H54 (cell line): ENCODE results near the gene ADAM22.
"Not testable (repeated sequence)": the region's sequence is repeated elsewhere in the genome, so short reads cannot be mapped to it uniquely, and the experiment has no call there.

Source experiments
- DNase-seq: peaks from one replicate; pipeline ENCODE4 v3.0.0; 2011; ENCODE audit warnings: low spot score, mixed read lengths; ENCODE audit not compliant: insufficient read length
- FAIRE-seq: peaks from 3 replicates; lab custom pipeline; 2011; peaks lifted over from hg19 to GRCh38; lab: Jason Lieb, UNC
- POLR2A ChIP-seq: IDR thresholded peaks from 2 replicates; pipeline ENCODE4 v1.6.1; 2011; ENCODE audit warnings: low read depth, mild to moderate bottlenecking, low read length

ADAM22 gene, protein sequence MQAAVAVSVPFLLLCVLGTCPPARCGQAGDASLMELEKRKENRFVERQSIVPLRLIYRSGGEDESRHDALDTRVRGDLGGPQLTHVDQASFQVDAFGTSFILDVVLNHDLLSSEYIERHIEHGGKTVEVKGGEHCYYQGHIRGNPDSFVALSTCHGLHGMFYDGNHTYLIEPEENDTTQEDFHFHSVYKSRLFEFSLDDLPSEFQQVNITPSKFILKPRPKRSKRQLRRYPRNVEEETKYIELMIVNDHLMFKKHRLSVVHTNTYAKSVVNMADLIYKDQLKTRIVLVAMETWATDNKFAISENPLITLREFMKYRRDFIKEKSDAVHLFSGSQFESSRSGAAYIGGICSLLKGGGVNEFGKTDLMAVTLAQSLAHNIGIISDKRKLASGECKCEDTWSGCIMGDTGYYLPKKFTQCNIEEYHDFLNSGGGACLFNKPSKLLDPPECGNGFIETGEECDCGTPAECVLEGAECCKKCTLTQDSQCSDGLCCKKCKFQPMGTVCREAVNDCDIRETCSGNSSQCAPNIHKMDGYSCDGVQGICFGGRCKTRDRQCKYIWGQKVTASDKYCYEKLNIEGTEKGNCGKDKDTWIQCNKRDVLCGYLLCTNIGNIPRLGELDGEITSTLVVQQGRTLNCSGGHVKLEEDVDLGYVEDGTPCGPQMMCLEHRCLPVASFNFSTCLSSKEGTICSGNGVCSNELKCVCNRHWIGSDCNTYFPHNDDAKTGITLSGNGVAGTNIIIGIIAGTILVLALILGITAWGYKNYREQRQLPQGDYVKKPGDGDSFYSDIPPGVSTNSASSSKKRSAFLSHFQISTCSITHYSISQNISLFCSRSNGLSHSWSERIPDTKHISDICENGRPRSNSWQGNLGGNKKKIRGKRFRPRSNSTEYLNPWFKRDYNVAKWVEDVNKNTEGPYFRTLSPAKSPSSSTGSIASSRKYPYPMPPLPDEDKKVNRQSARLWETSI

DNA sequence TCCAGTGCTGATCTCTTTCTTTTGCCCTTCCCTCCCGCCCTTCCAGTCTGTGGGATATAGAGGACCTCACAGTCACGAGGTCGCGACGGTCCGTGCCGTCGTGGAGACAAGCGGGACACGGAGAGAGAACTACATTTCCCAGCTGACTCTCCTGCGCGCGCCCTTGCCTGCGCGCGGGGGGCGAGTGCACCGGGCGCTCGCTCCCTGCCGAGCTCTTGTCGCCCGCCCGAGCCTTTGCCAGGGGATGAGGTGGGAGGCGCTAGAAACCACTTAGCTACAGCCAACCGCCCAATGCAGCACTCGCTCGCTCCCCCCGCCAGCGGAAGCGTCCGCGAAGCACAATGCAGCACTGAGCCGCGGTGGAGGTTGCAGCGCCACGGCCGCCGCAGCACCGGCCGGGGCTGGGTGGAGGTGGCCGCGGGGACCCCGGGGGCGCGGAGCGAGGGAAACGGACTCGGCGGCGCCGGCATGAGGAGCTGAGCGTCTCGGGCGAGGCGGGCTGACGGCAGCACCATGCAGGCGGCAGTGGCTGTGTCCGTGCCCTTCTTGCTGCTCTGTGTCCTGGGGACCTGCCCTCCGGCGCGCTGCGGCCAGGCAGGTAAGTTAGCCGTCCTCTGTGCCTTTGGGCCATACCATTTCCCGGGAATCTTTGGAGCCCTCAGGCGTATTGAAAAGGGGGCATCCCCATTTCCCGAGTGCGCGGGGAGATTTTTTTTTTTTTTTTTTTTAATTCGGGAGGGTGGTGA is at the start of gene ADAM22:
Gene ADAM22 (plus strand): TSS at position 299 of the 746 bp plus-strand sequence. CDS start 215 bp downstream, at position 514.
- peak; percentile 75 for DNase-seq
- peak; percentile 50 for FAIRE-seq

DNA sequence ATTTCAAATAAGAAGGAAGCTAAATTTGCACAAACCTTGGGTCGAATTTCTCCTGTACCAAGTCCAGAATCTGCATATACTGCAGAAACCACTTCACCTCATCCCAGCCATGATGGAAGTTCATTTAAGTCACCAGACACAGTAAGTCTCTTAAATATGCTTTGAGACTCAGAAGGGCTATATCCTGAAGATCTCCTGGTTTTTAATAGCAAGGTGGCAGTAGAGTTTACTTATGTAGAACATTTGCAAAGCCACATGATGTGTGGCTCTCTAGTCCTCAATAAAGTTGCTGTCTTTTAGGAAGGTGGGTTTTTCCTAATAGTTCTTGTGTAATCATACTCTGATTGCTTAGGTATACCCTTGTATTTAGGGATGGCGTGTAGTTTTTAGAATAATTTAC is 49.0 kb upstream of the ADAM22 start:
- DNase-seq (no peak), FAIRE-seq (no peak)
- TF ChIP-seq POLR2A: no peak

More for the DNA sequence above, at the start of gene ADAM22:
- TF ChIP-seq POLR2A: peak; percentile 57

DNA sequence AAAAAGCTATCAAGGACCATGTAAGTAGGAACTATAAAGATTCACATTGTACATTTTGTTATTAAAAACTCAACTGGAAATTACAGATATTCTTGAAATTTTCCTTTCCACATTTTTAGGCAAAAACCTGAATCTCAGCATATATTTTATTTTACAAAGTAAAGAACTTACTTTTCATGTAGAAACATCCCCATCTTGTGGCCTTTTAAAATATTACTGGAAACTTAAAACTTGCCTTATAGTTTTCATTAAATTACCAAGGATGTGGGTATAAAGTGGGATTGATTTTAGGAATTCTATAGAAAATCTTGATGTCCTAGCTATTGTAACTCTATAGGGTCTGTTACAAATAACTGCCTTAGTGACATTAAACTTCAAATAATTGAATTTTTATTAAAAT is 47.2 kb upstream of the ADAM22 start:
- DNase-seq (no peak), FAIRE-seq (no peak)
- no peak for TF ChIP-seq POLR2A

DNA sequence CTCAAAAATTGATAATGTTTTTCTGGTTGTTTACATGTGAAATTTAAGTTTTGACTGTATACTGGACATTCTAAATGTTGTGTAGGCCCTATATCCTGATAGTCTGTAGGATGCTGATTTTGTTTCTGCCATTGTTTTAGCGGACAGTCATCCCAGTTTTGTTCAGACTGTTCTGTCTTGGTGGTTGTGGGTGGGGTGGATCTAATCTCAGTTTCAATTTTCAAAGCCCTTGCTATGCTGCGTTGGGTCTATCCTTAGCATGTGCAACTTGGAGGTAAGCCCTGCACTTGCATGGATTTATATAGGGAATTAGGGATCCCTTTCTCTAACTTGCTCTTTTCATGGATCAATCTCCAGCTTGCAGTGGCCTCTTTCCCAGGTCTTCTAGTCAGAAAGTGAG is 38.7 kb upstream of the ADAM22 start:
- FAIRE-seq: no peak
- no peak for DNase-seq

DNA sequence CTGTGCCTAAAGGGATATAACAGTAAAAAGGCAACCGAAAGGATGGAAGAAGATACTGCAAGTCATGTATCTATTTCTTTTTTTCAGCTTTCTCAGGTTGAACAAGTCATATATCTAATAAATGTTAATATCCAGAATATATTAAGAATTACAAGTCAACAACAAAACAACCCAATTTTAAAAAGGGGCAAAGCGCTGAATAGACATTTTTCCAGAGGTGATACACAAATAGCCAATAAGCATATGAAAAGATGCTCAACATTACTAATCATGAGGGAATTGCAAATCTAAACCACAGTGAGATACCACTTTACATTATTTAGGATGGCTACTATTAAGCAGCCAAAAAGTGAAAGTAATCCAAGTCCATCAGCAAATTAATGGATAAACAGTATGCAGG is 34.8 kb upstream of the ADAM22 start:
- FAIRE-seq: no peak
- TF ChIP-seq POLR2A: no peak
- no peak for DNase-seq

More for the DNA sequence above, 38.7 kb upstream of the ADAM22 start:
- no peak for TF ChIP-seq POLR2A

DNA sequence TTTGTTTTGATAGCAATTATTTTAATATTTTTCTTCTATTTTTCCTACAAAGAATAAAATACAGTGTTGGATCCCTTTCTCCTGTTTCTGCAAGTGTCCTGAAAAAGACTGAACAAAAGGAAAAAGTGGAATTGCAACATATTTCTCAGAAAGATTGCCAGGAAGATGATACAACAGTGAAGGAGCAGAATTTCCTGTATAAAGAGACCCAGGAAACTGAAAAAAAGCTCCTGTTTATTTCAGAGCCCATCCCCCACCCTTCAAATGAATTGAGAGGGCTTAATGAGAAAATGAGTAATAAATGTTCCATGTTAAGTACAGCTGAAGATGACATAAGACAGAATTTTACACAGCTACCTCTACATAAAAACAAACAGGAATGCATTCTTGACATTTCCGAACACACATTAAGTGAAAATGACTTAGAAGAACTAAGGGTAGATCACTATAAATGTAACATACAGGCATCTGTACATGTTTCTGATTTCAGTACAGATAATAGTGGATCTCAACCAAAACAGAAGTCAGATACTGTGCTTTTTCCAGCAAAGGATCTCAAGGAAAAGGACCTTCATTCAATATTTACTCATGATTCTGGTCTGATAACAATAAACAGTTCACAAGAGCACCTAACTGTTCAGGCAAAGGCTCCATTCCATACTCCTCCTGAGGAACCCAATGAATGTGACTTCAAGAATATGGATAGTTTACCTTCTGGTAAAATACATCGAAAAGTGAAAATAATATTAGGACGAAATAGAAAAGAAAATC is 26.7 kb upstream of the ADAM22 start:
- peak; percentile 48 for FAIRE-seq

DNA sequence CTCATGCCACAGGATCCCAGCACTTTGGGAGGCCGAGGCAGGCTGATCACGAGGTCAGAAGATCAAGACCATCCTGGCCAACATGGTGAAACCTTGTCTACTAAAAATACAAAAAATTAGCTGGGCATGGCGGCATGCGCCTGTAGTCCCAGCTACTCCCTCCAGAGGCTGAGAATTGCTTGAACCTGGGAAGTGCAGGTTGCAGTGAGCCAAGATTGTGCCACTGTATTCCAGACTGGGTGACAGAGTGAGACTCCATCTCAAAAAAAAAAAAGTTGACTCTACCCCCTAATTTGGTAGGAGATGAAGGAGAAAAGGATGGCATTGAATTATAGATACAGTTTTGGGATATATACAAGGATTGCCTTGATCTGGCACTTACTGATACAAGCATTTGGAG is 25.2 kb upstream of the ADAM22 start:
- not testable (repeated sequence) for FAIRE-seq, DNase-seq

More for the DNA sequence above, 26.7 kb upstream of the ADAM22 start:
- DNase-seq: not testable (repeated sequence)

DNA sequence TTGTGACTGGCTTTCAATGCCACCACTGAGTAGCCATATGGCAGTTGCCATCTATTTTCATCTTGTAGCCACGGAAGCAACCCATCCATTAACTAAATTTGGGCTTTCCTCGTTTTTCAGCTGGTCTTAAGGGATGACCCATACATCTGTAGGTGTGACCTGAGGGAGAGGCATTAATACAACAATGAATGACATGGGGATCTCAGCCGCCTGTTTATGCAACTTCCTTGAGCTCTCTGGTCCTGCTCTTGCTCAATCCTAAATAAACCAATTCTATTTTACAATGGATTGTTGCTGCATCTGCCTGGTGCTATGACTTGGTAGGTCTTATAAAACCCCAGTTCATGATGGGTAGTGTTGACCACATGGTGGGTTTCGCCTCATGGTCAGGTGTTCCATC is 21.9 kb upstream of the ADAM22 start:
- no peak for TF ChIP-seq POLR2A
- DNase-seq: no peak
- no peak for FAIRE-seq

DNA sequence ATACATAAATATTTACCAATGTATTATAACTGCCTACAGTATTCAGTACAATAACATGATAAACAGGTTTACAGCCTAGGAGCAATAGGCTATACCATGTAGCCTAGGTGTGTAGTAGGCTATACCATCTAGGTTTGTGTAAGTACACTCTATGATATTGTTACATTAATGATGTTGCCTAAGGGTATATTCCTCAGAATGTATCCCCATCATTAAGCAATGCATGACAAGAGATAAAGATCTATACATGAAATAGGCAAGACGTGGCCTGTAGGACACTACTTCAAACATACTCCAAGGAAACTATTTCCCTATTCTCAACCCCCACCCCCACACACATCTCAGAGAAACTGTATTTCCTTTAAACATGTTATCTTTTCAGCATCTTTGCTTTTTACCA is 15.3 kb upstream of the ADAM22 start:
- DNase-seq (no peak), FAIRE-seq (no peak)
- TF ChIP-seq POLR2A: no peak

DNA sequence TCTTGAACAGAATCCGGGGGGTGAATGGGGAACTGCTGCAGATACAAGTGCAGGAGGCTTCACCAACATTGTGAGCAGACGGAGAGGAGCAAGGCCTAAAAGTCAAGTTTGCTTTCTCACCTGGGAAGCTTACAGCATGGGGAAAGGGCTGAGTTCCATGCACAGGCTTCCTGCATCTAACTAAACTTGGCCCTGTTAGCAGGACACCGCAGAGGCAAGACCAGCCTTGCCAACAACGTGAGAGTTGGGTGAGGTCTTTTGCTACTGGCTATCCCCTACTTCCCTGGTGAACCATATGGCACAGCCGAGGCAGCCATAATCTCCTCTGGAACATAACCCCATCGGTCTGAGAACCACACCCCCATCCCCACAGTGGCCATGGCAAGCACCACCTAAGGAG is 14.2 kb upstream of the ADAM22 start:
- TF ChIP-seq POLR2A: no peak
- no peak for FAIRE-seq
- DNase-seq: no peak

DNA sequence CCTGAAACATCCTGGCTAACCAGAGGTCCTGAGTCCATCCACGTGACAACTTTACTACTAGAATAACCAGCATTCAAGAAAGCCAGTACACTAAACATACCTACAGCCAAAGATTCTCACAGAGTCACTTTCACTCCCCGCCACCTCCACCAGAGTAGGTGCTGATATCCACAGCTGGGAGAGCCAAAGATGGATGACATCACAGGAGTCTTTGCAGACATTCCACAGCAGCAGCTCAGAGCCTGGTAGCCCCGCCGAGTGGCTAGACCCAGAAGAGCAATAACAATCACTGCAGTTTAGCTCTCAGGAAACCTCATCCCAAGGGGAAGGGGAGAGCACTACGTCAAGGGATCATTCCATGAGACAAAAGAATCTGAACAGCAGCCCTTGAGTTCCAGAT is 13.5 kb upstream of the ADAM22 start:
- TF ChIP-seq POLR2A: no peak
- no peak for DNase-seq
- FAIRE-seq: no peak

DNA sequence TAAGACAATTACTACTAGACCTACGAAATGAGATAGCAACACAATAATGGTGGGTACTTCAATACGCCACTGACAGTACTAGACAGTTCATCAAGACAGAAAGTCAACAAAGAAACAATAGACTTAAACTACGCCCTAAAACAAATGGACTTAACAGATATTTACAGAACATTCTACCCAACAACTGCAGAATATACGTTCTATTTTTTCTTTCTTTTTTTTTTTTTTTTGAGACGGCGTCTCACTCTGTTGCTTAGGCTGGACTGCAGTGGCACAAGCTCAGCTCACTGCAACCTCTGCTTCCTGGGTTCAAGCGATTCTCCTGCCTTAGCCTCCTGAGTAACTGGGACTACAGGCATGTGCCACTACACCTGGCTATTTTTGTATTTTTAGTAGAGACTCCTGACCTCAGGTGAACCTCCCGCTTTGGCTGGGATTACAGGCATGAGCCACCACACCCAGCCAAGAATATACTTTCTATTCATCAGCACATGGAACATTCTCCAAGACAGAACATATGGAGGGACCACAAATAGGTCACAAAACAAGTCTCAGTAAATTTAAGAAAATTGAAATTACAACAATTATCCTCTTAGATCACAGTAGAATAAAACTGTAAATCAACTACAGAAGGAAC is 11.2 kb upstream of the ADAM22 start:
- not testable (repeated sequence) for FAIRE-seq, DNase-seq
